ENCODE results near the gene FARP1. TPM values are rescaled to one million over a fixed set of nuclear protein-coding genes. Genes with fewer than 3 reads are reported as not detected.

Gene FARP1
- total and polyA plus RNA-seq, 2 experiments from 2014 or later: 43.2 to 44.2 TPM

DNA sequence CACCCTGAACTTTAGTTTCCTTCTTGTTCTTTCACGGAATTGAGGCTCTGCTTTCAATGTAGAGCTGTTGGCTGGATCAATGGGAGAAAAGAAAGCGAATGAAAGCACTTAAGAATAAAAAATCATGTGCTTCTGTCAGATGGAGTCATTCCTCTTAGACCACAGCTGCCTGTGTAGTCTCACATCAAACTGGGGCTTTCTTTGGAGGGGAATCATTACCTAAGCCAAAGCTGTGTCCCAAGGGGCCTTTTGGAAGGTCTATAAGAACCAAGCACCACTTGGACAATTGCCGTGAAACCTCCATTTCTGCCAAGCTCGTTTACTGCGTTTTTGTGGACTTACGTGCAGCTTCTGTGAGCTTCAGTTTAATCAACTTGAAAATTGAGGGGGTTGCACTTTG lies 78.3 kb downstream of the FARP1 start:
- TF ChIP-seq, protein P1, sequence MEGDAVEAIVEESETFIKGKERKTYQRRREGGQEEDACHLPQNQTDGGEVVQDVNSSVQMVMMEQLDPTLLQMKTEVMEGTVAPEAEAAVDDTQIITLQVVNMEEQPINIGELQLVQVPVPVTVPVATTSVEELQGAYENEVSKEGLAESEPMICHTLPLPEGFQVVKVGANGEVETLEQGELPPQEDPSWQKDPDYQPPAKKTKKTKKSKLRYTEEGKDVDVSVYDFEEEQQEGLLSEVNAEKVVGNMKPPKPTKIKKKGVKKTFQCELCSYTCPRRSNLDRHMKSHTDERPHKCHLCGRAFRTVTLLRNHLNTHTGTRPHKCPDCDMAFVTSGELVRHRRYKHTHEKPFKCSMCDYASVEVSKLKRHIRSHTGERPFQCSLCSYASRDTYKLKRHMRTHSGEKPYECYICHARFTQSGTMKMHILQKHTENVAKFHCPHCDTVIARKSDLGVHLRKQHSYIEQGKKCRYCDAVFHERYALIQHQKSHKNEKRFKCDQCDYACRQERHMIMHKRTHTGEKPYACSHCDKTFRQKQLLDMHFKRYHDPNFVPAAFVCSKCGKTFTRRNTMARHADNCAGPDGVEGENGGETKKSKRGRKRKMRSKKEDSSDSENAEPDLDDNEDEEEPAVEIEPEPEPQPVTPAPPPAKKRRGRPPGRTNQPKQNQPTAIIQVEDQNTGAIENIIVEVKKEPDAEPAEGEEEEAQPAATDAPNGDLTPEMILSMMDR (IDR thresholded peaks at IDR 0.05; ENCODE audit: low read depth, low read length): no peak
- no peak overlapping the region for H3K27ac ChIP-seq
- peak in 1 of 2 donors; percentile 19 for DNase-seq (ENCODE audit: low read depth in 1 of 2, low spot score in 1 of 2)
- H3K4me3 ChIP-seq: no peak overlapping the region
- no peaks in the 10 kb centered on the region for H3K36me3 ChIP-seq
- no peaks in the 10 kb centered on the region for H3K27me3 ChIP-seq
- no peaks in the 10 kb centered on the region for H3K9me3 ChIP-seq (ENCODE audit: low read depth)
- peaks cover 22% of the 10 kb centered on the region for H3K4me1 ChIP-seq (ENCODE audit: low read depth)

GRCh38 chr13:98222081-98222554 lies 79.2 kb downstream of the FARP1 start:
- no peaks in the 10 kb centered on the region for H3K9me3 ChIP-seq (ENCODE audit: low read depth)
- peak in 1 of 2 donors; percentile 41 for DNase-seq (ENCODE audit: low read depth in 1 of 2, low spot score in 1 of 2)
- peaks cover 16% of the 10 kb centered on the region for H3K4me1 ChIP-seq (ENCODE audit: low read depth)
- TF ChIP-seq, protein P1 (IDR thresholded peaks at IDR 0.05; ENCODE audit: low read depth, low read length): no peak
- no peak overlapping the region for H3K4me3 ChIP-seq
- H3K27ac ChIP-seq: no peak overlapping the region
- H3K36me3 ChIP-seq: no peaks in the 10 kb centered on the region
- H3K27me3 ChIP-seq: no peaks in the 10 kb centered on the region

DNA sequence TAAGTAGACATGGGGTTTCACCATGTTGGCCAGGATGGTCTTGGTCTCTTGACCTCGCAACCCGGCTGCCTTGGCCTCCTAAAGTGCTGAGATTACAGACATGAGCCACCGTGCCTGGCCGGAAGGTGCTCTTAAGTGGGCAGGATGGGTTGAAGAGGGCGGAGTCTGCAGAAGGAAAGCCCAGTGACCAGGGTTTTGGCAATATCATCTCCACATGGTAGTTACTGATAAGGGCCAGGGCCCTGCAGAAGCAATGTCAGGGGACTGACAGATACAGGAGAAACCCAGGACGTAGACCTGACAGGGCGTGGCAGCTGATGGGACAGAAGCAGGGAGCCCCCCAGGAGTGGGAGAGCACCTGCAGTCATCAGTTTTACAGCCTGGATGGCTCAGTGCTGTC lies 79.9 kb downstream of the FARP1 start:
- H3K9me3 ChIP-seq (ENCODE audit: low read depth): no peaks in the 10 kb centered on the region
- H3K4me3 ChIP-seq: no peak overlapping the region
- TF ChIP-seq, protein P1 (IDR thresholded peaks at IDR 0.05; ENCODE audit: low read depth, low read length): no peak
- DNase-seq (ENCODE audit: low read depth in 1 of 2, low spot score in 1 of 2): no peak
- peaks cover 16% of the 10 kb centered on the region for H3K4me1 ChIP-seq (ENCODE audit: low read depth)
- no peaks in the 10 kb centered on the region for H3K36me3 ChIP-seq
- H3K27ac ChIP-seq: no peak overlapping the region
- H3K27me3 ChIP-seq: no peaks in the 10 kb centered on the region

GRCh38 chr13:98223741-98224140 lies 80.8 kb downstream of the FARP1 start:
- Histone ChIP-seq H3K36me3 (no peaks in the 10 kb centered on the region), H3K9me3 (ENCODE audit: low read depth) (no peaks in the 10 kb centered on the region), H3K27ac (no peak overlapping the region), H3K4me3 (no peak overlapping the region), H3K4me1 (ENCODE audit: low read depth) (peaks cover 16% of the 10 kb centered on the region), H3K27me3 (no peaks in the 10 kb centered on the region)
- DNase-seq (ENCODE audit: low read depth in 1 of 2, low spot score in 1 of 2): no peak
- TF ChIP-seq, protein P1 (IDR thresholded peaks at IDR 0.05; ENCODE audit: low read depth, low read length): no peak

- DNase-seq (ENCODE audit: low read depth in 1 of 2, low spot score in 1 of 2): no peak
- Histone ChIP-seq H3K4me3 (no peak overlapping the region), H3K27me3 (no peaks in the 10 kb centered on the region), H3K9me3 (ENCODE audit: low read depth) (no peaks in the 10 kb centered on the region), H3K27ac (no peak overlapping the region), H3K36me3 (no peaks in the 10 kb centered on the region), H3K4me1 (ENCODE audit: low read depth) (peaks cover 16% of the 10 kb centered on the region)
- TF ChIP-seq, protein P1 (IDR thresholded peaks at IDR 0.05; ENCODE audit: low read depth, low read length): no peak
Observed at GRCh38 chr13:98224557-98224956, 81.7 kb downstream of the FARP1 start.
